Measurements from ENCODE around the gene LTBP1. TPM values are rescaled to one million over a fixed set of nuclear protein-coding genes. Genes with fewer than 3 reads are reported as not detected.

The LTBP1 gene
- total RNA-seq, 1 experiment from 2014 or later: 12.5 TPM

GRCh38 chr2:33406622-33407021 lies 459.9 kb downstream of the LTBP1 start:
- Histone ChIP-seq H3K4me3 (ENCODE audit: low read depth in 2 of 2, low read length in 2 of 2) (no peak overlapping the region), H3K27ac (ENCODE audit: low read length) (no peak overlapping the region), H3K27me3 (ENCODE audit: control insufficient read depth, insufficient read depth, low read length) (no peaks in the 10 kb centered on the region), H3K9me3 (ENCODE audit: control insufficient read depth, insufficient read depth, low read depth, low read length) (peaks cover 8% of the 10 kb centered on the region; the same call in 1 of the 2 replicates), H3K4me1 (ENCODE audit: control insufficient read depth, insufficient read depth, low read length) (no peaks in the 10 kb centered on the region), H3K36me3 (ENCODE audit: control insufficient read depth, insufficient read depth, low read length) (no peaks in the 10 kb centered on the region)
- DNase-seq (ENCODE audit: low read depth, low spot score) (no peak), ATAC-seq (no peak)
- in situ Hi-C loops (cut with HindIII; ENCODE audit: low pct_unique_long_range_greater_than_20kb, low sequenced_read_pairs): no loop called here
- TF ChIP-seq CTCF (IDR thresholded peaks at IDR 0.05) (no peak), TCF7L2 (IDR thresholded peaks at IDR 0.05; ENCODE audit: low read depth, low read length) (no peak), POLR2AphosphoS5 (IDR thresholded peaks at IDR 0.05; ENCODE audit: low read depth, low read length) (no peak), REST (IDR thresholded peaks at IDR 0.05; ENCODE audit: insufficient read depth in 1 of 2, low read depth in 2 of 2, low read length in 1 of 2) (no peak), SIN3A (IDR thresholded peaks at IDR 0.05; ENCODE audit: borderline replicate concordance, insufficient read depth, low read depth, low read length) (no peak)
- BruUV-seq (replicated peaks): no TSS peak
- intact Hi-C loops (cut with micrococcal nuclease; ENCODE audit: unreplicated experiment): no loop called here
- CTCF ChIA-PET: no interaction called here
- POLR2A ChIA-PET: no interaction called here

- Histone ChIP-seq H3K4me1 (ENCODE audit: control insufficient read depth, insufficient read depth, low read length) (no peaks in the 10 kb centered on the region), H3K36me3 (ENCODE audit: control insufficient read depth, insufficient read depth, low read length) (no peaks in the 10 kb centered on the region), H3K9me3 (ENCODE audit: control insufficient read depth, insufficient read depth, low read depth, low read length) (peaks cover 8% of the 10 kb centered on the region; the same call in 1 of the 2 replicates), H3K27ac (ENCODE audit: low read length) (no peak overlapping the region), H3K4me3 (ENCODE audit: low read depth in 2 of 2, low read length in 2 of 2) (no peak overlapping the region), H3K27me3 (ENCODE audit: control insufficient read depth, insufficient read depth, low read length) (no peaks in the 10 kb centered on the region)
- ChIA-PET POLR2A (no interaction called here), CTCF (no interaction called here)
- no TSS peak for BruUV-seq (replicated peaks)
- intact Hi-C loops (cut with micrococcal nuclease; ENCODE audit: unreplicated experiment): no loop called here
- in situ Hi-C loops (cut with HindIII; ENCODE audit: low pct_unique_long_range_greater_than_20kb, low sequenced_read_pairs): no loop called here
- no peak for TF ChIP-seq CTCF (IDR thresholded peaks at IDR 0.05)
- TF ChIP-seq TCF7L2 (IDR thresholded peaks at IDR 0.05; ENCODE audit: low read depth, low read length): no peak
- no peak for TF ChIP-seq POLR2AphosphoS5 (IDR thresholded peaks at IDR 0.05; ENCODE audit: low read depth, low read length)
- TF ChIP-seq REST (IDR thresholded peaks at IDR 0.05; ENCODE audit: insufficient read depth in 1 of 2, low read depth in 2 of 2, low read length in 1 of 2): no peak
- no peak for TF ChIP-seq SIN3A (IDR thresholded peaks at IDR 0.05; ENCODE audit: borderline replicate concordance, insufficient read depth, low read depth, low read length)
- DNase-seq (ENCODE audit: low read depth, low spot score) (no peak), ATAC-seq (no peak)
Observed at GRCh38 chr2:33408109-33408508, 461.4 kb downstream of the LTBP1 start.

All from Panc1 (cell line).